Measurements from ENCODE around the gene ZACN.

- no peak for TF ChIP-seq CTCF (IDR thresholded peaks at IDR 0.05; ENCODE audit: insufficient read depth, low read length, poor library complexity, severe bottlenecking)
- TF ChIP-seq EZH2phosphoT487 (conservative IDR thresholded peaks at IDR 0.05; ENCODE audit: low read length), result no peak
Measured at GRCh38 chr17:76032780-76033108, 46.2 kb upstream of the ZACN start.
